NOMO-1 treated with DMSO at 0.1 percent for 48 hours (cell line): ENCODE results near the gene SERTAD2.

ENCODE experiments used
- DNase-seq: peaks from one replicate; lab custom pipeline; 2025; ENCODE audit not compliant: unreplicated experiment; lab: John Stamatoyannopoulos, UW

The SERTAD2 gene

DNA sequence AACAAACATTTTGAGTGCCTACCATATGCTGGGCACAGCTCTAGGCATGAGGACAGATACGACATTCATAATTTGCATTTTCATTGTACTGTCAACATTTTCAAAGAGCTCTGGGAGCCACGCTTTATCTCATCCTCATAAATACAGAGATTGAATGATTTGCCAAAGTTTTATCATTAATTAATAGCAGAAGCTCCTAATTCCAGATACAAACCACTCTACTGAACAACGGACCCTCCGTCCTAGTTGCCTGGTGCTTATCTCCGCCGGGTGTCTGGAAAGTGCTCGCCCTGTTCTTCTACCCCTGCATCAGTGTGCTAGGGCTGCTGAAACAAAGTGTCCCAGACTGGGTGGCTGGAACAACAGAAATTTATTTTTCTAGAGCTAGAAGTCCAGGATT lies 23.8 kb downstream of the SERTAD2 start:
- DNase-seq: no peak

DNA sequence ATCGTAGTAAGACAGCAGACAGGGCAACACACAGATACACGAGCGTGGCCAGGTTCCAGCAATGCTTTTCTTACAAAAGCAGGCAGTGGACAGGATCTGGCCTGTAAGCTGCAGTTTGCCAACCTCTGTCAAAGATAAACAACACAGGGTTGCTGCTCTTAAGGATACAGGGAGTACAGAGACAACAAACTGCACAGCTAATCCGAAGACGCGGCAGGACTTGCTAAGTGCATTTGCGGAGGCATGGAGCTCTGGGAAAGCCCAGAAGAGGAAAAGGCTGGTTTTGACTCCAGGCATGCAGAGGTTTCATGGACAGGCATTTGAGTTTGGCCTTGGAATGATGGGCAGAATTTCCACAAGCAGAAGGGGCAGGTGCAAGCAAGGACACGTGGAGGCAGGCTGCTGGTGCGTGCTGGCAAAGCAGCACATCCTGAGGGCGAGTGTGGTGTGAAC lies 24.4 kb downstream of the SERTAD2 start:
- DNase-seq: no peak

DNA sequence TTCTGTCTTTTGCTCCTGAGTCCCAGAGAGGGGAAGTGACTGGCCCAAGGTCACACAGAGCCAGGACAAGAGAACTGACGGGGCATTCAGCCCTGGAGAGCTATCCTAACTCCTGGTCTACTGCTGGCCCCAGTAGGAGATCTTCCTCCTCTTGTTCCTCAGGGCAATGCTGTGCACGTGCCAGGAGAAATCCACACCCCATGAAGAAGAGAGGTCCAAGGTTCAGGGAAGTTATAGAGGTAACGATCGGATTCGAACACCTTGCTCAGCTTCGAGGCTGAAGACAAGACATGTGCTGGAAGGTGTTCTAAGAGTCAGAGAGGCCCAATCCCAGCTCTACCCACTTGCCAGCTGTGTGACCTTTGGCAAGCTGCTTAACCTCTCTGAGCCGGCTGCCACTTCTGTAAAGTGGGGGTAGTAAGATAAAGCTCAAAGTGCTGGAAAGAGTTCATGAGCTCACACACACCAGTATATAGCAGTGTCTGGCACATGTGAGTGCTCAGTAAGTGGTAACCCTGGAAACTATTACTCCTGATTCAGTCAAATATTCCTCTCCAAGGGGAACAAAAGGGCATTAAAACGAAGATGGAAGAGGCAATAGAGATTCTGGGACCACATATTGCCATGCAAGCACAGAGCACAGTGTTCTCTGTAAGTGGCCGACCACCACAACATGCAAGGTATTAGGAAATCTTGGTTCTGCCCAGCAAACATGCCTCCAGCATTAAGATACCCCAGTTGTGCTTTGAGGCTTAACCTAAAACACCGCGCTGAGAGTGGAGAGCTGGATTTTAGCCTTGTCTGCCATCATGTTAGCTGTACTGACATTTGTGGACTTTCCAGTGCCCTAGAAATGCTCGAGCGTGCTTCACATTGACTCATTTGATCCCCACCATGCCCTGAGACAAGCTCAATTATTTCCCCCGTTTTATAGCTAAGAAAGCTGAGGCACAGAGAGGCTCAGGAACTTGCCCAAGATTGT lies 25.6 kb downstream of the SERTAD2 start:
- no peak for DNase-seq

DNA sequence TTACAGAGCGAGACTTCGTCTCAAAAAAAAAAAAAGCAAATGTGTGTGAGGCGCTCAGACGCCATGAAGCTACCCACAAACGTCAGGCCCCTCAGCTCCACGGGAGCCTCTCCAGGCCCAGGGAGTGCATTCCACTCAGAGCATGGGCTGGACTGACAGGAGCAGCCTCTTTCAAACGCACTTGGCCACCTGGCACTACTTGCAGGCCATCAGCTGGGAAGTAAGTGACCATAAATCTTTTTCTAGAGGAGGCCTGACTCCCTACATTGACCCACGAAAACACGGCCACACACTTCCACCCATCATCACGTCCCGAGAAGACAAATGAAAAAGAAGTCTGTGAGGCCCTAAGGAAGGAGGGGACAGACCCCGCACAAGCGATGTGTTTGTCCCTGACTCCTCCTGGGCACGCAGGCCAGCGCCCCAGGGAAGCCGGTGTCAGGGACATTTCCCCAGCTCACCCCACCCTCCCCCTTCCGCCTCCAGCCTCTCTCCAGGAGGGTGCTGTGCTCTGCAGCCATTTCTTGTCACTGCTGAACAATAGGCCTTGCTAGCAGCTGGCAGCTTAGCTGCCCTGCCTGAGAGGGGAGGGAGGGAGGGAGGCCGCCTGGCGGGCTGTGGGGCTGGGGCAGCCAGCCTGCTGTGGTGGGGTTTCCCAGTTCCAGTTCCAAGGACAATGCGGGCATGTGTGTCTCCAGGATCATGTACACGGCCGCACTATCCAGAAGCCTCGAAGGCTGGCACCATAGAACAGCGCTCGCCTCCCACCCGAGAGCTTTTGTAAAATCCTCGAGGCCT lies 26.6 kb downstream of the SERTAD2 start:
- DNase-seq: no peak

DNA sequence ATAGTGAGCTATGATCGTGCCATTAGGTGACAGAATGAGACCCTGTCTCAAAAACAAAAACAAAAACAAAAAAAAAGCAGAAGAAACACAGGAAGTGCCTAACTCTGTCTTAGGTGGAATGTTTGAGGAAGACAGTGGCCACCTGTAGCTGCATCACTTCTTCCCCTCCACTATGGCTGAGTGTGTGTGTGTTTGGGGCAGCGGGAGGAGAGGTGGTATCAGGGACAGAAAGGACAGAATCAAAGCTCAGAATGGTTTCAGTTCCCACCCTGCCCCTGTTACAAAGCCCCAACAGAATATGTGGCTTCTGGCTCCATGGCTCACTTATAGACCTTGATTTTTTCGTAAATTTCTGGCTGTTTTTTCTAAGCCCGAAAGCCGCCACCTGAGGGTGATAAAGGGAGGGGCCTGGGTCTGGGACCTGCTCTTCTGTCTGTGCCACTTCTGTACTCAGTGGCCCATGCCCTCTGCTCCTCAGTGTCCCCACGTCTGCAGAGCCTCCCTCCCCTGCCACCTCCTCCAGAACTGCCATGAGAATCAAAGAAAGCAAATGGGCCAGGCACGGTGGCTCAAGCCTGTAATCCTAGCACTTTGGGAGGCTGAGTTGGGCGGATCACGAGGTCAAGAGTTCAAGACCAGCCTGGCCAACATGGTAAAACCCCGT lies 27.4 kb downstream of the SERTAD2 start:
- DNase-seq: no peak

DNA sequence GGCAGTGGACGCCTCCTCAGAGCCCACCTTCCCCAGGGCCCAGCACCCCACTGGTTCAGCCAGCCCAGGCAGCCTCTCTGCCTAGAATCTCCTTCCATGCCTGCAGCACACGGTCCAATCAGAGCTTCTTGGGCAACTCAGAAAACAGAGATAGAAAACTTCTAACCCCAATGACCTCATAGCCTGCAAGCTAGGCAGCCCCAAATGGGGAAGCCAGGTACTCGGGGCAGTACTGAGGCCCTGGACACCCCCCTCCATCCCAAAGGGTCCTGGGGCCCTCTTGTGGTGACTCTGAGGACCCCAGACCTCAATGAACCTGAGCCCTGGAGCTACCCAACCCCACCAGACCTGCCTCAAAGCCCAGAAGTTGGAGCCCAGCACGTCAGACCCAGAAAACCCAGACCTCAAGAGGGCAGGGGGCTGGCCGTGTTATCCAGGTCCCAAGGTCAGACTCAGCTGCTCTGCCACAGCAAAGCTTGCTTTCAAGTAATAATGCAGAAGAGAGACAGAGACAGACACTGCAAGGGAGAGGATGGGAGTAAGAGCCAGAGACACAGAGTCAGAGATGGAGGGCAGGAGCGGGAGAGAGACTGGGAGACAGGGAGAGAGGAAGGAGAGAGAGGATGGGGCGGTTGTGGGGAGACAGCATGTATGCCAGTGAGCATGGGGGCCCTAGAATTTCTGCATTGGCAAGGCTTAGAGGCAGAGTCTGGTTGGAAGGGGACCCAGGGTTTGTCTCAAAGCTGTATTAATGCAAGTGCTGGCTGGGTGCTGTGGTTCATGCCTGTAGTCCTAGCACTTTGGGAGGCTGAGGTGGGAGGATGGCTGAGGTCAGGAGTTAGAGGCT lies 28.2 kb downstream of the SERTAD2 start:
- peak; percentile 54 for DNase-seq

DNA sequence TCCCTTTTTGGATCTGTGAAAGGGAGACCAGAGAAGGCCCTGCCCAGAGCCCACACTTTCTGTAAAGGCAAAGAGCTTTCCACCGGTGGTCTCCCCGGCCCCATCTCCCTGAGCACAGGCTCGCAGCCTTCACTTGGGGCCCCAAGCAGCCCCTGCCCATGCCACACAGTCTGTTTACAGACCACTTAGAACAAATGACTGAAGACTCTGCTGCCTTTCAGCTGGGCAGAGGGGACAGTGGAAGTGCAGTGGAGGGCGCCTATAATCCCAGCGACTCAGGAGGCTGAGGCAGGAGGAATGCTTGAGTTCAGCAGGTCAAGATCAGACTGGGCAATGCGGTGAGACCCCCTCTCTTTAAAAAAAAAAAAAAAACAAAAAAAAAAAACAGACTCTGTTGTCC lies 28.9 kb downstream of the SERTAD2 start:
- no peak for DNase-seq

DNA sequence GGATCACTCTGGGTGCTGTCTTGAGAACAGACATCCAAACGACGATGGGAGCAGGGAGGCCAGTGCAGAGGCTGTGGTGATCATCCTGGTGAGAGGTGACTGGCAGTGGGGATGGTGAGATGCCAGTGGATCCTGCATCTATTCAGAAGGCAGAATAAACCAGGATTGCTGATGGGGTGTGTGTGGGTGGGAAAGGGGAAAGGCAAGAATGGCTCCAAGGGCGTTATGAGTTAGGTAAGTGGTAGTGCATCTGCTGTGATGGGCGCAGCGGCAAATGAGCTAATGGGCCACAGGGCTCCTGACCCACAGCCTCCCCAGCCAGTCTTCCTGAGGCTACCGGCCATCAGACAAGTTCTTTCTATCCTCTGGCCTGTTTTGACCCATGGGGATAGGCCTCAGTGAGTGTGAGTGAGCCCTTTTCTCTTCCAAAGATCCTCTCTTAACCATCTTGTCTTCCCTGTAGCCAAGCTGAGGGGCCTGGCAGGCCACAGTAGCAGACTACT lies 29.6 kb downstream of the SERTAD2 start:
- DNase-seq: no peak

DNA sequence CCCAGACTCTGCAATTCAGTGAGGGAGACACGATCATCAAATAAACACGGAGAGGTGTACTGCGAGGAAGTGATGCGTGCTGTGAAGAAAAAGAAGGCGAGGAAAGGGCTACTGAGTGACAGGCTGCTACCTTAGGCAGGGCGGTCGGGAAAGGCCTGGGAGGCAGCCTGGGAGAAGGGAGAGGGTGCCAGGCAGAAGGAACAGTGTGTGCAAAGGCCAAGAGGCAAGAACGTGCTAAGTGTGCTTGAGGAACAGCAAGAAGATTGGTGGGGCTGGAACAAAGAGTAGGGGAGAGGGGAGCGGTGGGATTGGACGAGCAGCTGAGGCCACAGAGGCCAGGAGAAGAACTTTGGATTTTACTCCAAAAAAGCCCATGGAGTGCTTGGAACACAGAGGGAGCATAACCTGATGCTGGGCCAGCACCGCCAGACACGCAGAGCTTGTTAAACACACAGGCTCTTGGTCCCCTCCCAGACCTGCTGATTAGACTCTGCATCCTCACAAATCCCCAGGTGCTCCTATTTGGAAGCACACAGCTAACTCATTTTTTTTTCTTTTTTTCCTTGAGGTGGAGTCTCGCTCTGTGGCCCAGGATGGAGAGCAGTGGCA lies 30.4 kb downstream of the SERTAD2 start:
- DNase-seq: no peak

DNA sequence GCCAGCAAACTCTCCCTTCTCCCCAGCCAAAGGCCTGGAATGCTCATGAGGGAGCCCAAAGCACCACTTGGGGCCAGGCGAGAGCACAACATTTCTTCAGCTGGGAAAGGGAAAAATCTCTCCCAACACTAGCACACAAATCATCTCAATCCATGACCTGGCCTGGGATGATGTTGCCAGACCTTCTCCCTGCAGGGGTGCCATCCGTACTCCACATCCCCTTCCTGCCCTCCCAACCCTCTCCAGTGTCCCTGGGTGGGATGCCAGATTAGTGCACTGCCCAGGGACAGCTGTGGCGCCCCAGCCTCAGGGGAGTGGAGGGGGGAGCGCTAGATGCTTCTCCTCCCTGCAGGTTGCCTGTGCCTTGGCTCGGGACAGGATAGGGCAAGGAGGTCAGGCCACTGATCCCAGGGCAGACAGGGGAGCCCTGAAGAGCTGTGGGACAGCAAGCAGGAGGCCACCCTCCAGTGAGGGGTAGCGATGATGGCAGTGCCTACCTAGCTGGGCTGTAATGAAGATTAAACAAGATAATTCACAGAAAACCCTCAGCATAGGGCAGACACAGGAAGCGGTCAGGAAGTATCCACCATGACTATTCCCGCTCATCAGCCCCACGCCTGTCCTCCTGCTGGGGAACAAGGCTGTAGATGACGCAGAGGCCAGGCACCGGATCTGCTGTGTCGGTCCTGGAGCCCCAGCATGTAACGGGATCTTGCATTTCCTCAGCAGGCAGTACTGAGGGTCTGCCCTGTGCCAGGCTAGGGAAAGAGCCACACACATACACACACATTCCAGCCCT lies 31.1 kb downstream of the SERTAD2 start:
- no peak for DNase-seq

DNA sequence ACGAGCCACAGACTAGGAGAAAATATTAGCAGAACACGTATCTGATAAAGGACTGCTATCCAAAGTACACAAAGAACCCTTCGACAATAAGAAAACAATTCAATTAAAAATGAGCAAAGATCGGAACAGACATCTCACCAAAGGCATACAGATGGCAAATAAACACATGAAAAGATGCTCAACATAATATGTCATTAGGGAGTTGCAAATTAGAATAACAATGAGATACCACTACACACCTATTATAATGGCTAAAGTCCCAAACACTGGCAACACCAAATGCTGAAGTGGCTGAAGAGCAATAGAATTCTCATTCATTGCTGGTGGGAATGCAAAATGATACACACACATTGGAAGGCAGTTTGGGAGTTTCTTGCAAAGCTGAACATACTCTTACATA lies 33.1 kb downstream of the SERTAD2 start:
- DNase-seq: no peak

DNA sequence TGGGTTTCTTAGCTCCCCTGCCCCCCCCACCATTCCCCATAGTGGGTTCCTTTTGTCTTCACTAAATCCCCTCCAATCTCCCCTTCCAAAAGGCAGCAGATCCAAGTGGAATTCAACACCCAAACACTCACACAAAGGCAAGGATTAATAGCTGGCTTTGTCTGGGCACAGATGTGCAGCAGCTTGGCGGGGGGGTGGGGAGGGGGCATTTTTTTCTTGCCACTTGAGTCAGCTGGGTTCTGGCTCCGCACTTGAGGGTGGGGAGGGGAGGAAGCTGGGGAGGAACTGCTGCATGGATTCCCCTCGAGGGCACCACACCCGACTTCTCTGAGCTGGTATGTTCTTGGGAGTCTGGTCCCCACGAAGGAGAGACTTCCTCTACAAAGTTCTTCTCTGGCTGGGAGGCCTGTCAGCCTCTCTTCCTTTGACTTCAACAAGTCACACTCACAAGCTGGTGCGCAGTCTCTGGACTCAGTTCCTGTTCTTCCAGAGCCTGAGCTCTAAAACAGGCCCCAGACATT lies 36.0 kb downstream of the SERTAD2 start:
- DNase-seq: no peak

DNA sequence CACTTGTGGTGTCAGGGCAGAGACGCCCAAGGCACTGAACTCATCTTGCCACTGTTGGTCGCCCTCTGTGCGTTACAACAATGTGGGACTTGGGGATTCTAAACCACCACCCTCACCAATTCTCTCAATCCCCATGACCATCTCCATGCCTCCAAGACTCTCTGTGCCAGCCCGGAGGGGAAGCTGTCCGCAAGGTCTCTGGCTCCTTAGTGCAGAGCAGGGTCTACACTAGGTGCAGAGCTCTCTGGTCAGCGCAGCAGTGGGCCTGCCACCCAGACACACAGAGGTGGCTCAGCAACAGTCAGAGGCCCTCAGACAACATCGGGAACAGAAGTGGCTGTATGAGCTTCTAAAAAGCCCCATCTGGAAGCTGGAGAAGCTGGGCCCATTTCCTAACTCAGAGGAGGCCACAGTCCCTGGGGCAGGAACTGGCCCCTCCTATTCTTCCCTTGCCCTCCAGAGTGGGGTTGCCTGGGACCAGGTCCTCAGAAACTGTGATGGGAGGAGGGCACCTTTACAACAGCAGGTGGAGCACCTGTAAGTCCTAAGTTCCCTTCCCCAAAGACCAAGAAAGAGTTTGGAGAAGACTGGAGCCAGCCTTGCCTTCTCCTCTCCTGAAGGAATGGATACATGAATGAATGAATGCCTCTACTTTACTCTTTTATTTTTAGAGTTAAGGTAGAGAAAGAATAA lies 37.7 kb downstream of the SERTAD2 start:
- DNase-seq: no peak

DNA sequence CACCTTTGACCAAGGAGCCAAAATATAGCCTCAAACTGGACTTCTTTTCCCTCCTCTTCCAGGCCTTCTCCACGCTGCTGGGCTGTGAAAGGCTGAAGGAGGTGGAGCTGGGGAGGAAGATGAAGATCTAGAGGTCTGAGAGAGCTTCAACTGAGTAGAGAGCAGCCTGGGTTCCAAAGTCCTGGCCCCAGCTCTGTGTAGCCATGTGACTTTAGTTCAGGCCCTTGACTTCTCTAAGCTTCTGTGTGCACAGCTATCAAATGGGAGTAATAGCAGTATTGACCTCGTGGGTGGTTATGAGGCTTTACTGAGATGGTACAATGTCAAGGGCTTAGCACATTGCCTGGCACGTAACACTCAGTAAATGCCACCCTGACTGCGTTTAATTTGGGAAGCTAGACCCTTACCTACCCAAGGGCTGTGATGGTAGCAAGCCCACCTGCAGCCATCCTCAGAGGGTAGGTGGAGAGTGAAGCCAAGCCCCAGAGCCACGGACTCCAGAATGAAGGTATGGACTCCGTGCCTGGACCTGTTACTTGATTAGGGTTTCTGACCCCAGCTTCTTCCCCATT lies 38.4 kb downstream of the SERTAD2 start:
- no peak for DNase-seq

DNA sequence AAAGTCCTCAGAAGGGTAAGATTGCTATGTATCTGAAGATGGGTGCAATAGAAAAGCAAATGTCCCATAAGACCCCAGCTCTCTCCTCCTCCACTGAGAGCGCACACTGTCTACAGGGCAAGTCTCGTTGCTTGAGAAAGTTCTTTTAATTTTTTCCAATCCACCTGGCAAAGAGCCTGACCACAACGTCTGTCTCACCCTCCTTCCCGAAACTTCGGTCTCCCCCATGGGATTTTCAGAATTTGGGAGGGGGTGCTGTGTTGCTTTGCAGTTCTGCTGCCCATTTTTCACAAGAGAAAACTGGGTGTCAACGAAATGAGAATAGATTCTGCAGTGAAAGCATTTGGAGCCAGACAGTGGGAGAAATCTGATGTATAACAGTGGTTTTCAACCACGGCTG lies 40.4 kb downstream of the SERTAD2 start:
- no peak for DNase-seq

DNA sequence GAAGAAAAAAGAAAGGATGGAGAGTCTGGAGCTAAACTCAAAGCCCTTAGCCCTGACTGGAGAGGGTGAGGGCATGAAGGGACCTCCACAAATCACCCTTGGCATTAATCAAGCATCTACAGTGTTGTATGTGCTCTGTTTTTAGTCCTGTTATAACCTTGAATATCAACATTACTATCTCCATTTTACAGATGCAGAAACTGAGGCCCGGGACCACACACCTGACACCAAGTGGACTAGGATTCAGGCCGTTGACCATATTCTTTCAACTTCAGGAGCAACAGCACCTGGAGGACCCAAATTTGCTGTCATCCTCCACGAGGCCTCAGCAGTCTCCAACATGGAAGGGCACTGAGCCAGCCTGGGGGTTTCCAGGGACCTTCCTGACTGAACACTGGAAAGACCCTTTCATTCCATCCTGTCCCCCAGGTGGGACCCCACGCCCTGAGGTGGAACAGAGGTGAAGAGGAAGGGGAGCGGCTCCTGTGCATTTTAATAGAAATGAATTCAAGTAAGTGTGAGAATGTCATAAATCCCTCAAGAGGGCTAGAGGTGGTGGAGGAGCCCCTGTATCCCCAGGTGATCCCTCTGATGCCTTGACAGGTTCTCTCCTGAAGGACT lies 41.0 kb downstream of the SERTAD2 start:
- no peak for DNase-seq

DNA sequence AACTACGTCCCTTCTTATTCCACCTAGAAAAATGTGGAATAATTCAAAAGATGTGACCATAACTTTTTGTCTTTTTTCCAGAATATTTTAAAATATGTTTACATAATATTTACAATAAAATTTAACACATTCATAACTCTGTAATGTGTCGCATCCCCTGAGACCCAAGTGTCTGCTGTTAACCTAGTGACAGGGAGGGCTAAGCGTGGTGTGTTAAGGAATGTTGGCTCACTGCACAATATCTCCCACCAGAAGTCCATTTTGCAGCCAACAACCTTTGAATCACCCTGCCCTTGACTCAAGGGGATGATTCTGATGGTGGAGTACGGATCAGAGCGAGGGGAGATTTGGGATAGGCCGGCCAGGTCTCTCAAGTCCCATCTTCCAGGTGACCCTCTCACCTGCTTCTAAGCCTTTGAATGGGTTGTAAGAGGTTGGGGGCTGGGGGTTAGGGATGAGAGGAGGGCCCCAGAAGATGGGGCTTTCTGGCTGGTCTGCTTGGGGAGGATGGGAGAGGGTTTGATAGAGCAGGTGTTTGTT lies 43.3 kb downstream of the SERTAD2 start:
- no peak for DNase-seq
